PC-3 (cell line): ENCODE data around the gene TMPRSS2. TPM values are rescaled to one million over a fixed set of nuclear protein-coding genes. Genes with fewer than 3 reads are reported as not detected.

Source experiments
- ATAC-seq: fragments of 200-7000 bp; cut with Tn5 transposase; 2 replicates; pipeline ENCODE4 v1.9.1; 2020; ENCODE audit warnings: mild to moderate bottlenecking, moderate library complexity
- BruUV-seq: library from RNA; stranded (reverse); fragments of 400-500 nt; replicated peaks from 2 replicates; lab custom pipeline; 2021; lab: Mats Ljungman, UMichigan
- CTCF ChIA-PET: fragments of 300-600 bp; sonication (Branson Sonifier 250); formaldehyde crosslinking; loops from one replicate; lab custom pipeline; 2022; ENCODE audit warnings: antibody characterized with exemption; lab: Charles Lee
- POLR2A ChIA-PET: fragments of 300-600 bp; sonication (Branson Sonifier 250); formaldehyde crosslinking; loops from one replicate; lab custom pipeline; 2022; ENCODE audit warnings: antibody characterized with exemption; ENCODE audit not compliant: unreplicated experiment; lab: Charles Lee
- DNase-seq: peaks from one replicate; pipeline ENCODE4 v3.0.0-alpha.2; 2015
- H2AFZ ChIP-seq: fragments of 300-600 bp; sonication (generic); 2 replicates; pipeline ENCODE4 v1.6.0; 2016; ENCODE audit warnings: antibody characterized with exemption, low read length
- H3F3A ChIP-seq: fragments of 300-600 bp; sonication (generic); one replicate; pipeline ENCODE4 v1.6.0; 2017; ENCODE audit warnings: antibody characterized with exemption, low read length, control low read depth, mild to moderate bottlenecking; ENCODE audit not compliant: unreplicated experiment
- H3K27ac ChIP-seq: fragments of 300-600 bp; sonication (generic); 2 replicates; pipeline ENCODE4 v1.5.1; 2016; ENCODE audit warnings: mild to moderate bottlenecking, low read length
- H3K27me3 ChIP-seq: fragments of 300-600 bp; sonication (generic); 2 replicates; pipeline ENCODE4 v1.6.1; 2016; ENCODE audit warnings: low read length, mixed read lengths
- H3K36me3 ChIP-seq: fragments of 300-600 bp; sonication (generic); 2 replicates; pipeline ENCODE4 v1.6.1; 2016; ENCODE audit warnings: low read depth, mixed run types, low read length, mixed read lengths
- H3K4me1 ChIP-seq: fragments of 300-600 bp; sonication (generic); 2 replicates; pipeline ENCODE4 v1.5.1; 2016; ENCODE audit warnings: low read length; ENCODE audit not compliant: insufficient read depth
- H3K4me2 ChIP-seq: fragments of 300-600 bp; sonication (generic); 2 replicates; pipeline ENCODE4 v1.6.0; 2016; ENCODE audit warnings: low read length
- H3K4me3 ChIP-seq: fragments of 300-600 bp; sonication (generic); 2 replicates; pipeline ENCODE4 v1.5.1; 2016; ENCODE audit warnings: mild to moderate bottlenecking, low read length, mixed read lengths
- H3K79me2 ChIP-seq: fragments of 300-600 bp; sonication (generic); 2 replicates; pipeline ENCODE4 v1.6.1; 2017; ENCODE audit warnings: low read length, mixed read lengths
- H3K9ac ChIP-seq: fragments of 300-600 bp; sonication (generic); 2 replicates; pipeline ENCODE4 v1.6.0; 2016; ENCODE audit warnings: mild to moderate bottlenecking, low read length
- H3K9me2 ChIP-seq: fragments of 300-600 bp; sonication (generic); replicated peaks from 2 replicates; pipeline ENCODE4 v1.6.1; 2016; ENCODE audit warnings: mixed run types, low read length, mixed read lengths
- H3K9me3 ChIP-seq: fragments of 300-600 bp; sonication (generic); 2 replicates; pipeline ENCODE4 v1.6.1; 2016; ENCODE audit warnings: low read length, mixed read lengths
- H4K20me1 ChIP-seq: fragments of 300-600 bp; sonication (generic); 2 replicates; pipeline ENCODE4 v1.6.1; 2016; ENCODE audit warnings: low read length, mixed read lengths
- CTCF ChIP-seq: fragments of 300-600 bp; sonication (generic); conservative IDR thresholded peaks from 2 replicates; pipeline ENCODE4 v1.5.1; 2017; ENCODE audit warnings: antibody characterized with exemption, low read depth, mild to moderate bottlenecking, low read length
- EZH2 ChIP-seq: fragments of 300-600 bp; sonication (generic); IDR thresholded peaks from one replicate; pipeline ENCODE4 v1.6.1; 2017; ENCODE audit warnings: antibody characterized with exemption, mild to moderate bottlenecking, low read length; ENCODE audit not compliant: unreplicated experiment
- EZH2phosphoT487 ChIP-seq: fragments of 300-600 bp; sonication (generic); IDR thresholded peaks from 2 replicates; pipeline ENCODE4 v1.6.1; 2018; ENCODE audit warnings: mild to moderate bottlenecking, antibody characterized with exemption, low read length, borderline replicate concordance
- intact Hi-C: fragments of 100-400 bp; cut with micrococcal nuclease; formaldehyde crosslinking; loops from 2 replicates; pipeline ENCODE4 v1.9.0; 2023
- total RNA-seq: library from RNA; depleted of rRNA; stranded (reverse); fragments of >200 nt; gene quantifications from 2 replicates; pipeline ENCODE4 v1.2.3, GENCODE V29; 2014

TMPRSS2 gene
- total RNA-seq, 1 experiment from 2014 or later: 15.8 TPM

GRCh38 chr21:41481191-41481590 is 26.8 kb downstream of the TMPRSS2 start:
- BruUV-seq: no TSS peak
- Histone ChIP-seq H3K36me3 (no peaks in the 10 kb centered on the region), H3K4me3 (no peak overlapping the region), H3K9me2 (no peaks in the 10 kb centered on the region), H3K79me2 (no peaks in the 10 kb centered on the region), H3K4me1 (peaks cover 7% of the 10 kb centered on the region), H2AFZ (no peak overlapping the region), H3K9ac (no peak overlapping the region), H4K20me1 (no peaks in the 10 kb centered on the region), H3K27ac (no peak overlapping the region), H3K9me3 (no peaks in the 10 kb centered on the region), H3K4me2 (no peak overlapping the region), H3K27me3 (no peaks in the 10 kb centered on the region), H3F3A (no peaks in the 10 kb centered on the region)
- ATAC-seq (no peak), DNase-seq (no peak)
- intact Hi-C loops: no loop called here
- no peak for TF ChIP-seq EZH2phosphoT487
- ChIA-PET CTCF (no interaction called here), POLR2A (no interaction called here)

GRCh38 chr21:41480086-41480690 is 27.8 kb downstream of the TMPRSS2 start:
- no peak overlapping the region for H3K4me3 ChIP-seq
- ChIA-PET POLR2A (no interaction called here), CTCF (no interaction called here)
- H3K27ac ChIP-seq: no peak overlapping the region
- H3K4me2 ChIP-seq: no peak overlapping the region
- H3K4me1 ChIP-seq: peaks cover 7% of the 10 kb centered on the region
- intact Hi-C loops: no loop called here
- no TSS peak for BruUV-seq
- DNase-seq (no peak), ATAC-seq (no peak)
- no peak for TF ChIP-seq EZH2phosphoT487
- TF ChIP-seq CTCF: no peak
- no peak for TF ChIP-seq EZH2
- H3K27me3 ChIP-seq: no peaks in the 10 kb centered on the region
- no peaks in the 10 kb centered on the region for H3F3A ChIP-seq
- no peaks in the 10 kb centered on the region for H3K9me2 ChIP-seq
- no peaks in the 10 kb centered on the region for H3K79me2 ChIP-seq
- H3K9ac ChIP-seq: no peak overlapping the region
- no peaks in the 10 kb centered on the region for H3K36me3 ChIP-seq
- H4K20me1 ChIP-seq: no peaks in the 10 kb centered on the region
- H2AFZ ChIP-seq: no peak overlapping the region
- H3K9me3 ChIP-seq: no peaks in the 10 kb centered on the region

GRCh38 chr21:41479686-41480085 is 28.3 kb downstream of the TMPRSS2 start:
- Histone ChIP-seq H3K4me3 (no peak overlapping the region), H3K27ac (no peak overlapping the region), H3K36me3 (no peaks in the 10 kb centered on the region), H3F3A (no peaks in the 10 kb centered on the region), H3K4me1 (peaks cover 7% of the 10 kb centered on the region), H3K9me3 (no peaks in the 10 kb centered on the region), H3K9ac (no peak overlapping the region), H3K27me3 (no peaks in the 10 kb centered on the region), H3K9me2 (no peaks in the 10 kb centered on the region), H4K20me1 (no peaks in the 10 kb centered on the region), H3K79me2 (no peaks in the 10 kb centered on the region), H3K4me2 (no peak overlapping the region), H2AFZ (no peak overlapping the region)
- CTCF ChIA-PET: no interaction called here
- no TSS peak for BruUV-seq
- POLR2A ChIA-PET: no interaction called here
- ATAC-seq: no peak
- intact Hi-C loops: no loop called here
- TF ChIP-seq CTCF: no peak
- no peak for TF ChIP-seq EZH2
- TF ChIP-seq EZH2phosphoT487: no peak
- no peak for DNase-seq
